Hindlimb muscle (tissue), 1 donor: ENCODE measurements around the gene APBB1. TPM values are rescaled to one million over a fixed set of nuclear protein-coding genes. Genes with fewer than 3 reads are reported as not detected.

Experiments used
- DNase-seq: peaks from one replicate; pipeline ENCODE4 v3.0.0-alpha.2; 2013
- polyA plus RNA-seq: library from polyadenylated mRNA; unstranded; fragments of 120-200 nt; gene quantifications from one replicate; pipeline ENCODE4 v1.2.1, GENCODE V29; 2013; ENCODE audit not compliant: insufficient read length

Gene APBB1
- polyA plus RNA-seq, 1 donor: 36.6 TPM

DNA sequence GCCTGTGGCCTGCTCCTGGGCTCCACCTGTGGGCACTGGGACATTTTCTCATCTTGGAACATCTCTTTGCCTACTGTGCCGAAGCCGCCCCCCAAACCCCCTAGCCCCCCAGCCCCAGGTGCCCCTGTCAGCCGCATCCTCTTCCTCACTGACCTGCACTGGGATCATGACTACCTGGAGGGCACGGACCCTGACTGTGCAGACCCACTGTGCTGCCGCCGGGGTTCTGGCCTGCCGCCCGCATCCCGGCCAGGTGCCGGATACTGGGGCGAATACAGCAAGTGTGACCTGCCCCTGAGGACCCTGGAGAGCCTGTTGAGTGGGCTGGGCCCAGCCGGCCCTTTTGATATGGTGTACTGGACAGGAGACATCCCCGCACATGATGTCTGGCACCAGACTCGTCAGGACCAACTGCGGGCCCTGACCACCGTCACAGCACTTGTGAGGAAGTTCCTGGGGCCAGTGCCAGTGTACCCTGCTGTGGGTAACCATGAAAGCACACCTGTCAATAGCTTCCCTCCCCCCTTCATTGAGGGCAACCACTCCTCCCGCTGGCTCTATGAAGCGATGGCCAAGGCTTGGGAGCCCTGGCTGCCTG lies 27.3 kb downstream of the APBB1 start:
- no peak for DNase-seq

DNA sequence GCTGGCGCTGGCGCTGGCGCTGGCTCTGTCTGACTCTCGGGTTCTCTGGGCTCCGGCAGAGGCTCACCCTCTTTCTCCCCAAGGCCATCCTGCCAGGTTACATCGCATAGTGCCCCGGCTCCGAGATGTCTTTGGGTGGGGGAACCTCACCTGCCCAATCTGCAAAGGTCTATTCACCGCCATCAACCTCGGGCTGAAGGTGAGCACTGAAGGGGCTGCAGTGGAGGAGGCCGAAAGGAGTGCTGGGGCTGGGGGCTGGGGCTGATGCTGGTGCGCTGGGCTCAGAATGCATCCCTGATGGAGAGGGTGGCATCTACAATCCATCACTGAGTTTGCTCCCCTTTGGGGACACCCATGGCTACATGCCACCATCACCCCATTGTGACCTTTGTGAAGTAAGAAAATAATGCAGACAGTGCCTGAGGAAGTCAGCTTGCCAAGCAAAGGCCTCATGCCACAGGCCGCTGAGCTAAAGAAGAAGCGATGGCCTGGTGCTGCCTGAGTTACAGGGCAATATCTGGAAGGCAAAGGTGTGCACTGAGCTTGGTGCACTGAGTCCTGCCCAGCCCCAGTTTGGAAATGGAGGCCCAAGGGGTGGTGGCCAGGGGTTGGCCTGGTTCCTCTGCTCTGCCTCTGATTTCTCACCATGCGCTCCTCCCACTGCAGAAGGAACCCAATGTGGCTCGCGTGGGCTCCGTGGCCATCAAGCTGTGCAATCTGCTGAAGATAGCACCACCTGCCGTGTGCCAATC lies 28.0 kb downstream of the APBB1 start:
- no peak for DNase-seq

- DNase-seq: peak; percentile 87
These were observed 28.8 kb downstream of the APBB1 start, which contains the start of gene SMPD1 for GRCh38 chr11:6389905-6390717. SMPD1 (plus strand) TSS chr11:6390474; CDS start chr11:6390599, 125 bp downstream.

DNA sequence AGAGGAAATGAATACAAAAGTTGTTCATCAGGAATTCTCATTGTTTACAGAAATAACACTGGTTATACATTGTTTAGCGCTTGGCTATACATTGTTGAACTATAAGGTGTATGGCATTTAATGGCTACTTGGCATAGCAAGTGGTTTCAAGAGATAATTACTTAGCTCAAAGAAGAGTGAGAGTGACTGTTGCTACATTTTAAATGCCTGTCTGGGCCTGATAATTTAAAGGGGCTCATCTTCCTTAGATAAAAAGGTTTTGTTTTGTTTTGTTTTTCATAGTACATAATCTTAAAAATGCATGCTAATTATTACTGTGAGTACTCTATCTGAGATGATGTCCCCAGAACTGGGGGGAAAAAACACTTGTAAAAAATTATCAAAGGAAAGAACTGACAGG lies 30.1 kb downstream of the APBB1 start:
- no peak for DNase-seq

GRCh38 chr11:6387811-6388599 lies 30.9 kb downstream of the APBB1 start:
- DNase-seq: no peak

DNA sequence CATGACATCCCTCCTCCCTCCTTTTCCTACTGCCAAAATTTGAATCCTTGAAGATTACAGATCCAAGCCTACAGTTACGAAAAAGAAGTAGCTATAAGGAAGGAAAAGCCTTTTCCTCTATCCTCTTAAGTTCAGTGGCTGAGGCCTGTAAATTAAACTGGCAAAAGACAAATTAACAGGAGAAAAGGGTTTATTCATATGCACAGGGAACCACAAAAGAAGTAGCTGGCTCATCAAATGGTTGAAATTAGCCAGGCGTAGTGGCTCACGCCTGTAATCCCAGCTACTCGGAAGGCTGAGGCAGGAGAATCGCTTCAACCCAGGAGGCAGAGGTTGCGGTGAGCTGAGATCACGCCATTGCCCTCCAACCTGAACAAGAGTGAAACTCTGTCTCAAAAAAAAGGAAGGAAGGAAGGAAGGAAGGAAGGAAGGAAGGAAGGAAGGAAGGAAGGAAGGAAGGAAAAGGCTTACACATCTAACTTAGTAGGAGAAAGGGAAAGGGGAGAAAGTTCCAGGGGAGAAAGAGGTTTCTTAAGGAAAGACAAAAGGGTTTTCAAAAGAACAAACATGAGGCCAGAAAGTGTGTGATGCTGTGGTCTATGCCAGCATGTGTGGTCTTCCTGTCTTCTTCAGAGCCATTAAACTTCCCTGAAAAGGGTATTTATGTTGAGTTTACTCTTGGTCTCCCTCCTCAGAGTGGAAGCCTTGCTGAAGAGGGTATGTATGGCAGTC lies 33.7 kb downstream of the APBB1 start:
- DNase-seq: no peak

GRCh38 chr11:6378640-6378989 lies 40.3 kb downstream of the APBB1 start:
- DNase-seq: no peak

GRCh38 chr11:6377902-6378639 lies 40.8 kb downstream of the APBB1 start:
- DNase-seq: no peak

DNA sequence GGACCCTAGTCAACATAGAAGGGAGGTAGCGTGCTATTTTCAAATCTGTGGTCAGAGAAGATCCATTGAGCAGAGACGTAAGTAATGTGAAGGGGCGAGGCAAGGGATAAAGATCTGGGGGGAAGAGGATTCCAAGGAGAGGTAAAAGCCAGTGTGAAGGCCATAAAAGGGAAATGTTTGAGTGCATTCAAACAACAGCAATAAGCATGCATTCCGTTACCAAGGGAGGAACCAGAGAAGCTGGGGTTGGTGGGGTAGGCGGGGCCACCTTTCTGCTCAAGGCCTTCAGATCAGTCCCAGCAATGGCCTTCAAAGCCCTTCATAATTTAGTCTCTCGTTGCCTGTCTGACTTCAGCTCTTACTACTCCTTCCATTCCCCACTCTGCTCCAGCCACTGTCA lies 47.1 kb downstream of the APBB1 start:
- no peak for DNase-seq

DNA sequence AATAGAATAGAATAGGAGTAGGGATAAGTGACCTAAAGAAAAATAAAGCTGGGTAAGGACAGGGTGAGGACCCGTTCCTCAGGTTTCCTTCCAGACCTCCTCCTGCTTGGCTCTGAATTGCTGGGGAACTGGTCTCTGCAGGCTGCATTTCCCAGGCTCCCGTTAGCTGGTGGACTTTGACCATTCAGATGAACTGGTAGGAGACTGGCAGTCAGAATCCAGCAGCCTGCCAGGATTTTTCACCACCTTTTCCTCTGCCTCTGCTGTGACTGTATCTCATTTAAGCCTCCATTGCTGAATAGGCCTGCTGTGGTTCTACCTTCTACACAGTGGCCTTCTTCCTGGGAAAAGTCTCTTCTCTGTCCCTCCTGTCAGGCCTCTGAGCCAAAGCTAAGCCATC lies 53.2 kb downstream of the APBB1 start:
- DNase-seq: no peak

- DNase-seq: peak; percentile 75
These were observed 55.8 kb downstream of the APBB1 start for GRCh38 chr11:6362873-6363678.

- DNase-seq: no peak
These were observed 56.6 kb downstream of the APBB1 start for GRCh38 chr11:6362185-6362872.

GRCh38 chr11:6360183-6360582 lies 58.7 kb downstream of the APBB1 start:
- no peak for DNase-seq

DNA sequence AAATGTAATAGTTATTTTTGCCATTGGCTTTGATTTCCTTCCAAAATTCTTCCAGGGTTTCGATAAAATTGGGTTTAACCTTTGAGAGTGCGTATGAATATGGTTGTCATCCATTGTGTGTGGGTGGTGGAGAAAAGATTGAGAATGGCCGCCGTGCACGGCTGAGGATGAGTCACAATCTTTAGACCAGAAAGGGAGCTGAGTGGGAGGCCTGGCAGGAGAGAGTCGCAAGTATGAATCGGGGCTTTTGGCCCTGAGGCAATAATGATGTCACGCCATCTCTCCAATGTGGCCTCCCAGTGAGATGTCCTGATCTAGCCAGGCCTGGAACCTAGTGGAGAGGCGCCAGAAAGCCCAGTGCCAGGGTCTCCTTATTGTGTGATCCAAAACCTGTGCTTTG lies 61.7 kb downstream of the APBB1 start:
- DNase-seq: peak; percentile 39

DNA sequence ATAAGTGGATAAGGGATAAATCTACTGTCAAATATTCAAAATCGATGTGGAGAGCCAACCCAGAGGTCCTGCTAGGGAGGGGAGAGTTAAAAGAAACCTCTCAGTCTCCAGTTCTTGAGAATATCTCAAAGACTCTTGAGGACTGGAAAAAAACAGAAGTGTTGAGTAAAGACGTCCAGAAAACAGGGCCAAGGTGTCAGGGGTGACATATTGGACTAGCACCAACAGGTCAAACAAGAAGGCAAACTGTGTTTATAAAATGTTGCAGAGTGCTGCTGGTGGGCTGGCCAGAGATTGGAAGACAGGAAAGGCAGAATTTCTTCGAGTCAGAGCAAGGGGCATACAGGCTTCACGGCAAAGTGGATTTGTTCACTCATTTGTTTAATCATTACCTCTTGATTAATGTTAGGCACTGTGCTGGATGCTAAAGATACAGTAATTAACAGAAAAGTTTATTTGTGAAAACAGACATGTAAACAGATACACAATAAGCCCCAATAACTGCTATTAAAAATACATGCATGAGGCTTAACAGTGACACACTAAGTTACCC lies 62.3 kb downstream of the APBB1 start:
- no peak for DNase-seq

- no peak for DNase-seq
These were observed 64.0 kb downstream of the APBB1 start for GRCh38 chr11:6354651-6355485.

DNA sequence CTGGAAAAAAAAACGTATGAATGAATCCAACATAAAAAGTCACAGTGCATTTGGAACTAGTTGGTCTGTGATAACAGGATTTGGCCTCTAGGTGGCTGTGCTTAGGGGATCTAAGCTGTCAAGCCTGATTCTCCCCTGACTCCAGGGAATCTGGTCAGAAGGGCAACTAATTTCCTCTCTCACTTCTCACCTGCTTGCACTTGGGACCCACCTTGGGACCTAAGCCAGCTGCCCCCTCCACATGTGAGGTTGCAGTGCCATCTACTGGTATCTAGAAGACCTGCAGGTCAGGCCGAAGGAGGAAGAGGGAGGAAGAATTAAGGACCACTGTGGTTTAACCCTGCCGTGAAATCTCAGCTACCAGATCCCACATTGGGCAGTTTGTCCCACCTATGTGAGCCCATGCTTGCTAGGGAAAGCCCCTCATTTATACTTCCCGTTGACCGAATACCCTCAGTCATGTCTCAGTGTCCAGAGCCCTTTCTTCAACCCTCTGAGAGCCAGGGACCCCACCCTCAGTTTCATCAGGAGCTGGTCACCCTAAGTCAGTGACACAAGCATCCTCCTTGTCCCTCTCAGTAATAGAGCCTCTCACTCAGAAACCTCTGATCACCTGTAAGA lies 65.4 kb downstream of the APBB1 start:
- DNase-seq: peak; percentile 34

DNA sequence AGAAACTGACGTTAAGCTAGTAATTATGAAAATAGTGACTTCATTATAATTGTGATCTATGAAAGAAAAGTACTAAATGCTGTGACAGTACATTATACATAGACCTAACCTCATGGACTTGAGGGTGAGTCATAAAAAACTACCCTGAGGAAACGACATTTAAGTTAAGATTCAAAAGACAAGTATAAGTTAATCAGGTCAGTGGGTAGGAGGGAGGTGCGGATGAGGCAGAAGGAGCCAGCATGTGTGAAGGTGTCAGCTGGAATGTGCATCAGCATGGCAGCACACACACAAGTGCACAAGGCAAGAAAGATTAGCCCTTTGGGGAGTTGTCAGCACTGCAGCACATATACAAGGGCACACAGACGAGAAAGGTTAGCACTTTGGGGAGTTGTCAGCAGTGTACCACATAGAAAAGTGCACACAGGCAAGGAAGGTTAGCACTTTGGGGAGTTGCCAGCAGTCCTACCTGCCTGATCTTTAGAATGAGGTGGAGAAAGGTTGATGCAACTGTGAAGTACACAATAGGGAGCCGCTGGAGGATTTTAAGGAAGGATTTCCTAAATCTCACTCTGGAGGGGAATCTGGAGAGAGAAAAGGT lies 67.0 kb downstream of the APBB1 start:
- no peak for DNase-seq
